ENCODE data around the gene HLA-DMB.
A peak's percentile ranks its signal among the peaks of the same experiment; 100 is the strongest.

Gene HLA-DMB

GRCh38 chr6:32975886-32976285 is 35.1 kb upstream of the HLA-DMB start:
- FAIRE-seq (no peak), DNase-seq (ENCODE audit: insufficient read length, low spot score) (no peak)
- TF ChIP-seq POLR2A (IDR thresholded peaks at IDR 0.05; ENCODE audit: low read depth, low read length), result no peak

- DNase-seq (ENCODE audit: insufficient read length, low spot score) (no peak), FAIRE-seq (no peak)
- TF ChIP-seq POLR2A (IDR thresholded peaks at IDR 0.05; ENCODE audit: low read depth, low read length), result no peak
Measured at GRCh38 chr6:32974541-32975308, 33.9 kb upstream of the HLA-DMB start.

GRCh38 chr6:32974016-32974333 is 33.1 kb upstream of the HLA-DMB start:
- TF ChIP-seq POLR2A (IDR thresholded peaks at IDR 0.05; ENCODE audit: low read depth, low read length), result no peak
- DNase-seq (ENCODE audit: insufficient read length, low spot score) (no peak), FAIRE-seq (no peak)

- FAIRE-seq, result no peak
- DNase-seq (ENCODE audit: insufficient read length, low spot score), result no peak
- TF ChIP-seq POLR2A (IDR thresholded peaks at IDR 0.05; ENCODE audit: low read depth, low read length), result no peak
Measured at GRCh38 chr6:32973144-32974015, 32.6 kb upstream of the HLA-DMB start.

- 0 out of 2 replicates have a peak, but pooled peaks have one; percentile 10 for TF ChIP-seq POLR2A (IDR thresholded peaks at IDR 0.05; ENCODE audit: low read depth, low read length)
- DNase-seq (ENCODE audit: insufficient read length, low spot score) (no peak), FAIRE-seq (no peak)
Measured at GRCh38 chr6:32972353-32973143, 31.7 kb upstream of the HLA-DMB start.

- DNase-seq (ENCODE audit: insufficient read length, low spot score), result peak; percentile 78
- peak; percentile 99 for TF ChIP-seq POLR2A (IDR thresholded peaks at IDR 0.05; ENCODE audit: low read depth, low read length)
- peak; percentile 62 for FAIRE-seq
Measured at GRCh38 chr6:32971581-32972352, 30.9 kb upstream of the HLA-DMB start.

GRCh38 chr6:32971242-32971580 is 30.4 kb upstream of the HLA-DMB start:
- DNase-seq (ENCODE audit: insufficient read length, low spot score), result no peak
- no peak for FAIRE-seq
- no peak for TF ChIP-seq POLR2A (IDR thresholded peaks at IDR 0.05; ENCODE audit: low read depth, low read length)

- DNase-seq (ENCODE audit: insufficient read length, low spot score) (peak; percentile 38), FAIRE-seq (no peak)
- peak; percentile 43 for TF ChIP-seq POLR2A (IDR thresholded peaks at IDR 0.05; ENCODE audit: low read depth, low read length)
Measured at GRCh38 chr6:32970413-32971241, 29.8 kb upstream of the HLA-DMB start.

- no peak; the same call in 1 of the 2 replicates for TF ChIP-seq POLR2A (IDR thresholded peaks at IDR 0.05; ENCODE audit: low read depth, low read length)
- DNase-seq (ENCODE audit: insufficient read length, low spot score) (peak; percentile 35), FAIRE-seq (no peak)
Measured at GRCh38 chr6:32969685-32970412, 29.0 kb upstream of the HLA-DMB start.

GRCh38 chr6:32968867-32969684 is 28.2 kb upstream of the HLA-DMB start:
- FAIRE-seq (no peak), DNase-seq (ENCODE audit: insufficient read length, low spot score) (peak; percentile 38)
- TF ChIP-seq POLR2A (IDR thresholded peaks at IDR 0.05; ENCODE audit: low read depth, low read length), result peak; percentile 38; the same call in 1 of the 2 replicates
